Kidney epithelial cell (primary cell): ENCODE data around the gene FKBP4. TPM values are rescaled to one million over a fixed set of nuclear protein-coding genes. Genes with fewer than 3 reads are reported as not detected.
A peak's percentile ranks its signal among the peaks of the same experiment; 100 is the strongest.

Experiments
- DNase-seq: peaks from one replicate; pipeline ENCODE4 v3.0.0-alpha.2; 2010; ENCODE audit warnings: low read depth
- H3K27me3 ChIP-seq: 2 replicates; pipeline ENCODE4 v1.6.0; 2011; ENCODE audit warnings: low read length; ENCODE audit not compliant: control insufficient read depth, insufficient read depth
- H3K36me3 ChIP-seq: 2 replicates; pipeline ENCODE4 v1.5.1; 2011; ENCODE audit warnings: low read length; ENCODE audit not compliant: control insufficient read depth, insufficient read depth
- H3K4me3 ChIP-seq: 2 replicates; pipeline ENCODE4 v1.5.1; 2011; ENCODE audit warnings: low read depth, mild to moderate bottlenecking, control low read depth, low read length
- CTCF ChIP-seq: IDR thresholded peaks from 2 replicates; pipeline ENCODE4 v1.5.1; 2011; ENCODE audit warnings: mild to moderate bottlenecking, moderate library complexity, low read length, control low read depth, inconsistent platforms; ENCODE audit not compliant: insufficient read depth, poor library complexity, severe bottlenecking
- total RNA-seq: library from RNA; depleted of rRNA; stranded (reverse); fragments of >200 nt; gene quantifications from 2 replicates; pipeline ENCODE4 v1.2.3, GENCODE V29; 2015

FKBP4 gene
- total RNA-seq, 1 donor from 2014 or later: 40.0 TPM

- TF ChIP-seq CTCF: no peak
- Histone ChIP-seq H3K27me3 (peaks cover under 1% of the 10 kb centered on the region), H3K36me3 (no peaks in the 10 kb centered on the region)
Observed at GRCh38 chr12:2841056-2841650, 46.4 kb downstream of the FKBP4 start.

DNA sequence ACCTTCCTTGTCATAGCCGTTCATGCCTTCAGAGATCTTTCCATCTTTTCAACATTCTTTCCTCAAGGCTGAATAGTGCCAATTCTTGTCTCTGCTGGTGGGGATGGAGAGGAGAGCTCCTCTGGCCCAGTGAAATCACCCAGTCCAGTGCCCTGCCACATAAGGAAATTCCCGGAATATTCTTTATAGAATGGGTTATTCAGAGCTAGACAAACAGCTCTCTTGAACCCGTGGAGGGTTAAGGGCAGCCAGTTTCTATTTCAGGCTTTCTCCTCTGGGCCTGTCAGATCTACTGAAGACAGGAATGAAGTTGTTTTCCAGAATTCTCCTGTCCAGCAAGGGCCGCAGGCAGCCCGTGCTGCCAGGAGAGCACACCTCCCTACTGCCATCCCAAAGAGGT lies 48.2 kb downstream of the FKBP4 start:
- no peak for TF ChIP-seq CTCF
- Histone ChIP-seq H3K4me3 (no peak overlapping the region), H3K27me3 (no peaks in the 10 kb centered on the region), H3K36me3 (no peaks in the 10 kb centered on the region)
- DNase-seq: no peak

More at GRCh38 chr12:2841056-2841650, 46.4 kb downstream of the FKBP4 start:
- DNase-seq: no peak
- no peak overlapping the region for H3K4me3 ChIP-seq

- no peak for DNase-seq
- Histone ChIP-seq H3K4me3 (no peak overlapping the region), H3K36me3 (no peaks in the 10 kb centered on the region), H3K27me3 (no peaks in the 10 kb centered on the region)
- no peak for TF ChIP-seq CTCF
Observed at GRCh38 chr12:2844786-2845185, 50.0 kb downstream of the FKBP4 start.

DNA sequence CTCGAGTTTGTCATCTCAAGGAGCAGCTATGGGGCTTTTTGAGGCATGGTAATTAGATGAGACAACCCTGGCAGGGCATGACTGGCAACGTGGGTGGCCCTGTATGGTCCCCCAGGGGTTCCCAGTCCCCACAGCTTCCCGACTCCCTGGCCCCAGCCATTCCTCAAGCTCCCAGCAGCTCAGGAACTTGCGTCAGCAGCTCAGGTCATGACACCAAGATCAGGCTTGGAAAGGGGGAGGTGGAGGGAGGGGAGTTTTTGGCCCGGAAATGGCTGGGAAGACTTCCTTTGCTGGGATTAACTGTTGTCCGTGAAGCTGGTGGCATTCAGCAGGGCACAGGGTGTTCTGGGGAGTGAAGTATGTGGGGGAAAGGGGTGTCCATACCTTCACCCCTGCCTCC lies 50.5 kb downstream of the FKBP4 start:
- H3K27me3 ChIP-seq: no peaks in the 10 kb centered on the region
- H3K4me3 ChIP-seq: no peak overlapping the region
- no peak for TF ChIP-seq CTCF
- DNase-seq: no peak
- H3K36me3 ChIP-seq: no peaks in the 10 kb centered on the region

- no peak for DNase-seq
- Histone ChIP-seq H3K27me3 (no peaks in the 10 kb centered on the region), H3K4me3 (no peak overlapping the region), H3K36me3 (no peaks in the 10 kb centered on the region)
- TF ChIP-seq CTCF: no peak
Observed at GRCh38 chr12:2851931-2852330, 57.2 kb downstream of the FKBP4 start.

- TF ChIP-seq CTCF: peak; percentile 95
- DNase-seq: no peak
- peaks cover 1% of the 10 kb centered on the region for H3K36me3 ChIP-seq
- H3K4me3 ChIP-seq: no peak overlapping the region
- no peaks in the 10 kb centered on the region for H3K27me3 ChIP-seq
Observed at GRCh38 chr12:2853626-2854025, 58.9 kb downstream of the FKBP4 start.
